HL-60 (cell line): ENCODE data around the gene APOBEC3H.

Source experiments
- DNase-seq, 2 experiments: peaks; one replicate each; pipeline ENCODE4 v3.0.0-alpha.2; 2010 to 2020; ENCODE audit warnings: low read depth in 1 of 2, low spot score in 1 of 2
- H3K27ac ChIP-seq: fragments of 250-450 bp; sonication (Bioruptor Pico); replicated peaks from 2 replicates; pipeline ENCODE4 v1.5.1; 2020; ENCODE audit warnings: mild to moderate bottlenecking, moderate library complexity
- H3K27me3 ChIP-seq: fragments of 250-450 bp; sonication (Bioruptor Pico); 2 replicates; pipeline ENCODE4 v1.5.1; 2021; ENCODE audit warnings: mild to moderate bottlenecking, moderate library complexity; ENCODE audit not compliant: insufficient read depth, poor library complexity, severe bottlenecking
- H3K4me3 ChIP-seq: replicated peaks from 2 replicates; pipeline ENCODE4 v1.5.1; 2011; ENCODE audit warnings: mild to moderate bottlenecking, control low read depth, low read length; ENCODE audit not compliant: insufficient read depth
- CTCF ChIP-seq: IDR thresholded peaks from one replicate; pipeline ENCODE4 v1.5.1; 2011; ENCODE audit warnings: low read length, control low read depth, inconsistent platforms; ENCODE audit not compliant: insufficient read depth
- GABPA ChIP-seq: IDR thresholded peaks from 2 replicates; pipeline ENCODE4 v1.6.1; 2012; ENCODE audit warnings: low read depth
- POLR2AphosphoS5 ChIP-seq: IDR thresholded peaks from 2 replicates; pipeline ENCODE4 v1.6.1; 2012; ENCODE audit warnings: low read depth
- REST ChIP-seq: IDR thresholded peaks from 2 replicates; pipeline ENCODE4 v1.6.1; 2012; ENCODE audit warnings: low read depth; ENCODE audit not compliant: insufficient replicate concordance
- SPI1 ChIP-seq: IDR thresholded peaks from 2 replicates; pipeline ENCODE4 v1.6.1; 2012; ENCODE audit warnings: low read depth, mild to moderate bottlenecking, borderline replicate concordance

The APOBEC3H gene

GRCh38 chr22:39087881-39088684 lies 9.0 kb upstream of the APOBEC3H start:
- Histone ChIP-seq H3K4me3 (no peak overlapping the region), H3K27ac (no peak overlapping the region), H3K27me3 (peaks cover 5% of the 10 kb centered on the region)
- no peak for DNase-seq
- TF ChIP-seq SPI1 (no peak), CTCF (no peak), GABPA (no peak), POLR2AphosphoS5 (no peak), REST (no peak)

GRCh38 chr22:39088685-39089032 lies 8.4 kb upstream of the APOBEC3H start:
- no peak overlapping the region for H3K27ac ChIP-seq
- no peak for DNase-seq

More at GRCh38 chr22:39088685-39089032, 8.4 kb upstream of the APOBEC3H start:
- Histone ChIP-seq H3K4me3 (no peak overlapping the region), H3K27me3 (peaks cover 5% of the 10 kb centered on the region)
- TF ChIP-seq CTCF (no peak), POLR2AphosphoS5 (no peak), GABPA (no peak), SPI1 (no peak), REST (no peak)
